Astrocyte of the spinal cord (primary cell): ENCODE measurements around the gene ALOX5.

ENCODE experiments used
- DNase-seq: peaks from one replicate; pipeline ENCODE4 v3.0.0; 2011; ENCODE audit warnings: low read depth, low spot score
- H3K4me3 ChIP-seq: 2 replicates; pipeline ENCODE4 v1.5.1; 2011; ENCODE audit warnings: low read depth, mild to moderate bottlenecking, low read length, moderate library complexity
- CTCF ChIP-seq: IDR thresholded peaks from 2 replicates; pipeline ENCODE4 v1.5.1; 2012; ENCODE audit warnings: low read depth, mild to moderate bottlenecking, low read length, inconsistent platforms
- in situ Hi-C: cut with HindIII; loops from 2 replicates; pipeline ENCODE4 v1.10.0; 2017; ENCODE audit warnings: low sequenced_read_pairs

ALOX5 gene

GRCh38 chr10:45376371-45376801, 2.4 kb downstream of the ALOX5 start:
- no peak for DNase-seq
- in situ Hi-C loops, result no loop called here
- no peak for TF ChIP-seq CTCF
- no peak overlapping the region for H3K4me3 ChIP-seq

DNA sequence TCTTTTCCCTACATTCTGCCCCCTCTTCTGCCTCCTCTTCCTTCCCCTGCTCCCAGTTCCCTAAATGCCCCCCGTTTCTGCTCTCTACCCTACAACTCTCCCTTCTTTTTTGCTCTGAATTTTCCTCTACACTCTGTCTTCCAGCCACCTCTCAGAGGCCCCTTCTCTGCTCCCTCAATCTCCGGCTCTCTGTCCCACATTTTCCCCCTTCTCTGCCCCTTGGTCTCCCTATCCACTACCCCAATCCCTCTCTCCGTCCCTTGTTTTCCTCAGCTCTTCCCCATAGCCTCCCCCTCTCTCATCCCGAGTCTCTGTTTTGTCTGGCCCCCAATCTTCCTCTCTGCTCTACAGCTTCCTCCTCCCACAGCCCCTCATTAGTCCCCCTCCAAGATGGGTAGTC, 3.3 kb downstream of the ALOX5 start:
- in situ Hi-C loops, result no loop called here
- DNase-seq, result no peak
- H3K4me3 ChIP-seq, result no peak overlapping the region
- no peak for TF ChIP-seq CTCF

DNA sequence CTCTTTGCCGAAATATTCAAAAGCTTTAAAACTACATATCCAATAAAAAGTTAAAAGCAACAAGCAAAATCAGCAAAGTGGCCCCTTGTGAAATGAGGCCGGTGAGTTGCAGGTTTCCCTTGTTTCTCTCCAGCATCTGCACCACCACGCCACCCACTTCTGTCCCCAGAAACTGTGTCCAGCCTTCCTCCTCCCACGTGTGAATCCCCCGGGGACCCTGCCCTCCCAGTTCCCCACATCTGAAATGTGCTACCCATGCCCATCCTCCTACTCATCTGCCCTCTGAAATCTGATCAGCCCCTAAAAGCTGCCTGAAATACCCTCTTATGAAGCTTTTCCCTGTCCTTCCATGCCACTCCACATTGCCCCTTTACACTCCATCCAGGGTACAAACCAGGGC, 3.8 kb downstream of the ALOX5 start:
- H3K4me3 ChIP-seq, result no peak overlapping the region
- TF ChIP-seq CTCF, result no peak
- DNase-seq, result no peak
- in situ Hi-C loops, result no loop called here

- no peak for DNase-seq
- no peak overlapping the region for H3K4me3 ChIP-seq
- TF ChIP-seq CTCF, result no peak
- in situ Hi-C loops, result no loop called here
These were observed 5.1 kb downstream of the ALOX5 start for GRCh38 chr10:45378914-45379726.

- DNase-seq, result no peak
- no peak overlapping the region for H3K4me3 ChIP-seq
- no peak for TF ChIP-seq CTCF
- in situ Hi-C loops, result no loop called here
These were observed 6.0 kb downstream of the ALOX5 start for GRCh38 chr10:45379891-45380540.

- H3K4me3 ChIP-seq, result no peak overlapping the region
- no peak for TF ChIP-seq CTCF
- in situ Hi-C loops, result no loop called here
- DNase-seq, result no peak
These were observed 7.0 kb downstream of the ALOX5 start for GRCh38 chr10:45380903-45381620.
